K562 (cell line): ENCODE results near the gene TMPRSS9. TPM values are rescaled to one million over a fixed set of nuclear protein-coding genes. Genes with fewer than 3 reads are reported as not detected.
A peak's percentile ranks its signal among the peaks of the same experiment; 100 is the strongest.

Experiments used
- ATAC-seq: fragments of 200-7000 bp; cut with Tn5 transposase; 3 replicates; pipeline ENCODE4 v1.9.1; 2020; ENCODE audit warnings: moderate library complexity
- BruUV-seq: library from RNA; stranded (reverse); fragments of 400-500 nt; replicated peaks from 2 replicates; lab custom pipeline; 2021; lab: Mats Ljungman, UMichigan
- CTCF ChIA-PET: fragments of 300-600 bp; formaldehyde crosslinking; extraction: SDS; loops from one replicate; lab custom pipeline; 2021; ENCODE audit warnings: low intra/inter-chr PET ratio; lab: Yijun Ruan, JAX
- POLR2A ChIA-PET: fragments of 300-600, 350-650 bp; sonication (Branson Sonifier 250); formaldehyde crosslinking; extraction: SDS; loops from one replicate; lab custom pipeline; 2021; ENCODE audit warnings: antibody characterized with exemption, inconsistent platforms; lab: Yijun Ruan, JAX
- DNase-seq, 4 experiments: peaks; one replicate each; pipeline versions ENCODE4 v3.0.0 to v3.0.0-alpha.2; 2011 to 2018; ENCODE audit warnings: low spot score in 3 of 4, mixed read lengths in 3 of 4; ENCODE audit errors: extremely low read depth in 1 of 4
- FAIRE-seq: peaks from 2 replicates; lab custom pipeline; 2011; peaks lifted over from hg19 to GRCh38; lab: Jason Lieb, UNC
- H2AFZ ChIP-seq: 2 replicates; pipeline ENCODE4 v1.6.0; 2011; ENCODE audit warnings: low read depth, low read length, control low read depth, inconsistent platforms
- H3K27ac ChIP-seq: fragments of 200-600 bp; 3 replicates; pipeline ENCODE4 v1.8.0; 2011; ENCODE audit warnings: low read depth, mild to moderate bottlenecking, control low read depth, inconsistent platforms, low read length, moderate library complexity, mixed read lengths; ENCODE audit errors: extremely low read depth
- H3K27me3 ChIP-seq, 2 experiments: fragments of 300-600 bp in 1 of 2; 2 replicates in 1 of 2; 3 replicates in 1 of 2; pipeline versions ENCODE4 v1.6.0 to v1.8.0; 2011; ENCODE audit warnings: inconsistent platforms in 2 of 2, low read length in 2 of 2, mild to moderate bottlenecking in 1 of 2, mixed read lengths in 1 of 2, moderate library complexity in 1 of 2; ENCODE audit not compliant: control insufficient read depth in 2 of 2, insufficient read depth in 2 of 2
- H3K36me3 ChIP-seq: fragments of 300-600 bp; 3 replicates; pipeline ENCODE4 v1.8.0; 2011; ENCODE audit warnings: mild to moderate bottlenecking, low read length, inconsistent platforms; ENCODE audit not compliant: control insufficient read depth, insufficient read depth
- H3K4me1 ChIP-seq, 2 experiments: fragments of 200-600 bp in 1 of 2; replicated peaks in 1 of 2; 2 replicates in 1 of 2; 3 replicates in 1 of 2; pipeline versions ENCODE4 v1.5.1 to v1.8.0; 2011; ENCODE audit warnings: inconsistent platforms in 2 of 2, low read length in 2 of 2, mild to moderate bottlenecking in 1 of 2, mixed read lengths in 1 of 2, moderate library complexity in 1 of 2; ENCODE audit not compliant: control insufficient read depth in 2 of 2, insufficient read depth in 2 of 2
- H3K4me2 ChIP-seq: 2 replicates; pipeline ENCODE4 v1.6.1; 2011; ENCODE audit warnings: low read length, control low read depth, inconsistent platforms, mixed read lengths; ENCODE audit not compliant: insufficient read depth
- H3K4me3 ChIP-seq: fragments of 200-600 bp; sonication (generic), shearing (Covaris generic); 2 replicates; pipeline ENCODE4 v1.5.1; 2016; ENCODE audit warnings: control low read depth, inconsistent platforms
- H3K79me2 ChIP-seq: fragments of 200-600 bp; 3 replicates; pipeline ENCODE4 v1.8.0; 2011; ENCODE audit warnings: low read length, inconsistent platforms; ENCODE audit not compliant: control insufficient read depth, insufficient read depth
- H3K9ac ChIP-seq, 2 experiments: 2 replicates each; pipeline versions ENCODE4 v1.6.0 to v1.6.1; 2011; ENCODE audit warnings: low read depth in 2 of 2, low read length in 2 of 2, control low read depth in 1 of 2, inconsistent platforms in 1 of 2, mild to moderate bottlenecking in 1 of 2, mixed read lengths in 1 of 2; ENCODE audit not compliant: insufficient read depth in 1 of 2
- H3K9me1 ChIP-seq: one replicate; pipeline ENCODE4 v1.6.0; 2011; ENCODE audit warnings: inconsistent platforms, mild to moderate bottlenecking, low read length, moderate library complexity; ENCODE audit not compliant: control insufficient read depth, insufficient read depth
- H3K9me3 ChIP-seq: replicated peaks from 2 replicates; pipeline ENCODE4 v1.5.1; 2011; ENCODE audit warnings: low read depth, low read length, inconsistent platforms; ENCODE audit not compliant: control insufficient read depth, insufficient read depth
- H4K20me1 ChIP-seq: replicated peaks from 2 replicates; pipeline ENCODE4 v1.6.1; 2011; ENCODE audit warnings: low read length, inconsistent platforms, mixed read lengths; ENCODE audit not compliant: control insufficient read depth, insufficient read depth
- BCOR ChIP-seq: fragments of 450-650 bp; IDR thresholded peaks from 2 replicates; pipeline ENCODE4 v1.6.1; 2016
- CCAR2 ChIP-seq: fragments of 200-400 bp; formaldehyde crosslinking; IDR thresholded peaks from 2 replicates; pipeline ENCODE4 v1.6.1; 2017; ENCODE audit warnings: mild to moderate bottlenecking, low read depth, low read length
- E2F6 ChIP-seq, 2 experiments: IDR thresholded peaks; 2 replicates each; pipeline ENCODE4 v1.6.1; 2011; ENCODE audit warnings: borderline replicate concordance in 1 of 2, control low read depth in 1 of 2, low read depth in 1 of 2, low read length in 1 of 2, mild to moderate bottlenecking in 1 of 2, mixed read lengths in 1 of 2, moderate library complexity in 1 of 2; ENCODE audit not compliant: insufficient read depth in 1 of 2, insufficient read length in 1 of 2, poor library complexity in 1 of 2, severe bottlenecking in 1 of 2; ENCODE audit errors: extremely low read depth in 1 of 2
- EGR1 ChIP-seq: fragments of 450-650 bp; conservative IDR thresholded peaks from 2 replicates; pipeline ENCODE4 v1.6.1; 2017; ENCODE audit warnings: mild to moderate bottlenecking
- HMGXB4 ChIP-seq: sonication (generic); formaldehyde crosslinking; IDR thresholded peaks from 2 replicates; pipeline ENCODE4 v1.8.1; 2023; ENCODE audit warnings: mild to moderate bottlenecking, missing genetic modification reagents
- MAX ChIP-seq: sonication (generic); formaldehyde crosslinking; IDR thresholded peaks from 2 replicates; pipeline ENCODE4 v1.9.0; 2022; ENCODE audit warnings: mild to moderate bottlenecking, missing genetic modification reagents
- RBM25 ChIP-seq: fragments of 200-400 bp; formaldehyde crosslinking; IDR thresholded peaks from 2 replicates; pipeline ENCODE4 v1.6.1; 2018; ENCODE audit warnings: low read length, low read depth, moderate library complexity; ENCODE audit not compliant: severe bottlenecking
- ZFP36 ChIP-seq: fragments of 150-350 bp; IDR thresholded peaks from 2 replicates; pipeline ENCODE4 v1.6.1; 2018; ENCODE audit warnings: low read length, low read depth; ENCODE audit not compliant: partially characterized antibody
- ZNF143 ChIP-seq: sonication (generic); formaldehyde crosslinking; IDR thresholded peaks from 2 replicates; pipeline ENCODE4 v1.9.0; 2022; ENCODE audit warnings: mild to moderate bottlenecking, missing genetic modification reagents
- WGBS: fragments of 100-300 bp; shearing (Covaris generic); methylation state at CpG from one replicate; pipeline ENCODE4 v1.1.6; 2016; ENCODE audit warnings: low coverage, mixed read lengths; ENCODE audit not compliant: insufficient coverage; ENCODE audit errors: missing lambda C conversion rate; 5-methylcytosine and 5-hydroxymethylcytosine counted together
- in situ Hi-C: fragments of 300-500 bp; cut with MboI; formaldehyde crosslinking; loops from 4 replicates; pipeline ENCODE4 v1.15.0; 2018; ENCODE audit warnings: inconsistent platforms, mixed read lengths
- intact Hi-C: fragments of 100-400 bp; cut with micrococcal nuclease; formaldehyde crosslinking; loops from 2 replicates; pipeline ENCODE4 v1.14.2; 2022
- polyA plus RNA-seq, 8 experiments: library from polyadenylated mRNA; depleted of rRNA in 4 of 8; stranded (reverse) in 5 of 8; unstranded in 3 of 8; fragments of >200 nt; fragmentation: Nextera tagmentation in 2 of 8; fragmentation: Illumina TruSeq in 1 of 8; extraction: Ambion mirVana in 2 of 8; extraction: Trizol in 1 of 8; gene quantifications; 2 replicates each; pipeline versions ENCODE4 v1.2.1 to v1.2.3, GENCODE V29; 2011 to 2014; ENCODE audit warnings: inconsistent platforms in 1 of 8, missing spikeins in 1 of 8
- total RNA-seq, 7 experiments: library from RNA; depleted of rRNA in 6 of 7; stranded (reverse); fragments of >200 nt in 6 of 7; fragmentation: Illumina TruSeq in 2 of 7; extraction: Trizol in 2 of 7; gene quantifications; 2 replicates each; pipeline versions ENCODE4 v1.2.1 to v1.2.3, GENCODE V29; 2011 to 2021; ENCODE audit warnings: low replicate concordance in 1 of 7

TMPRSS9 gene
- total and polyA plus RNA-seq, 9 of the 15 experiments (the other 6 are each of a cell fraction or from before 2014, with no cell fraction given) = 0.01 to 0.03 TPM; not detected in 7

- CTCF ChIA-PET = no interaction called here
- 15% methylated on average over 3 of the region's 3 CpGs for WGBS
- ATAC-seq (no peak), DNase-seq (no peak), FAIRE-seq (peak; percentile 32)
- no peak overlapping the region for H2AFZ ChIP-seq
- no peak overlapping the region for H3K27ac ChIP-seq
- H4K20me1 ChIP-seq = no peaks in the 10 kb centered on the region
- no peak overlapping the region for H3K4me2 ChIP-seq
- H3K4me3 ChIP-seq = no peak overlapping the region
- H3K4me1 ChIP-seq = peaks cover 0 to 35% of the 10 kb centered on the region in 2 experiments; a peak in 3 of 5 replicates
- POLR2A ChIA-PET = no interaction called here
- H3K9me1 ChIP-seq = peaks cover 5% of the 10 kb centered on the region
- intact Hi-C loops (no loop called here), in situ Hi-C loops (no loop called here)
- BruUV-seq = no TSS peak
- H3K79me2 ChIP-seq = no peaks in the 10 kb centered on the region
- peaks cover 13% of the 10 kb centered on the region; the same call in 1 of the 3 replicates for H3K36me3 ChIP-seq
- no peaks in the 10 kb centered on the region; the same call in 1 of the 2 replicates for H3K9me3 ChIP-seq
- peaks cover 16 to 36% of the 10 kb centered on the region in 2 experiments; a peak in 4 of 5 replicates for H3K27me3 ChIP-seq
- H3K9ac ChIP-seq = no peak overlapping the region
- TF ChIP-seq ZNF143 (CRISPR knock-in tag) (no peak), EGR1 (peak; percentile 30)
Observed at GRCh38 chr19:2357279-2358206, 2.5 kb upstream of the TMPRSS9 start.

- in situ Hi-C loops (no loop called here), intact Hi-C loops (no loop called here)
- peak overlapping the region in 1 of 2 experiments; percentile 78; a peak in 2 of 4 replicates for H3K9ac ChIP-seq
- H3K4me3 ChIP-seq = no peak overlapping the region
- H3K9me1 ChIP-seq = peaks cover 5% of the 10 kb centered on the region
- ATAC-seq (no peak), FAIRE-seq (no peak), DNase-seq (no peak)
- peaks cover 0 to 40% of the 10 kb centered on the region in 2 experiments; a peak in 3 of 5 replicates for H3K4me1 ChIP-seq
- H2AFZ ChIP-seq = no peak overlapping the region
- POLR2A ChIA-PET = no interaction called here
- CTCF ChIA-PET = no interaction called here
- H3K27ac ChIP-seq = no peak overlapping the region
- peaks cover 6% of the 10 kb centered on the region; the same call in 1 of the 3 replicates for H3K36me3 ChIP-seq
- H3K27me3 ChIP-seq = peaks cover 17 to 46% of the 10 kb centered on the region in 2 experiments; a peak in 4 of 5 replicates
- 7% methylated on average over 27 of the region's 28 CpGs for WGBS
- BruUV-seq = no TSS peak
- no peaks in the 10 kb centered on the region; the same call in 1 of the 2 replicates for H4K20me1 ChIP-seq
- no peak overlapping the region for H3K4me2 ChIP-seq
- no peaks in the 10 kb centered on the region; the same call in 1 of the 2 replicates for H3K9me3 ChIP-seq
- H3K79me2 ChIP-seq = no peaks in the 10 kb centered on the region
- TF ChIP-seq CCAR2 (no peak), RBM25 (peak; percentile 78), BCOR (peak; percentile 46; the same call in 1 of the 2 replicates), MAX (CRISPR knock-in tag) (peak; percentile 31; the same call in 1 of the 2 replicates), ZFP36 (peak; percentile 49), HMGXB4 (no peak), E2F6 (IDR thresholded peaks at IDR 0.05; ENCODE audit: borderline replicate concordance in 1 of 2, extremely low read depth in 1 of 2, insufficient read depth in 1 of 2, insufficient read length in 1 of 2, low read depth in 1 of 2, low read length in 1 of 2, poor library complexity in 1 of 2, severe bottlenecking in 1 of 2) (peak in 1 of 2 experiments; percentile 8)
Observed at GRCh38 chr19:2358548-2359173, 1.4 kb upstream of the TMPRSS9 start.
